Stromal cell of bone marrow (primary cell): ENCODE results near the gene SRSF8.
A peak's percentile ranks its signal among the peaks of the same experiment; 100 is the strongest.

Experiments
- DNase-seq: peaks from one replicate; pipeline ENCODE4 v3.0.0-alpha.2; 2012; ENCODE audit warnings: low read depth

The SRSF8 gene

GRCh38 chr11:95070471-95070870 is 3.8 kb downstream of the SRSF8 start:
- no peak for DNase-seq

GRCh38 chr11:95072948-95073347 is 6.2 kb downstream of the SRSF8 start:
- DNase-seq: no peak

GRCh38 chr11:95074792-95075563 is 8.3 kb downstream of the SRSF8 start:
- no peak for DNase-seq

- peak; percentile 75 for DNase-seq
Observed at GRCh38 chr11:95076416-95076815, 9.7 kb downstream of the SRSF8 start.

GRCh38 chr11:95076981-95077380 is 10.3 kb downstream of the SRSF8 start:
- DNase-seq: no peak

GRCh38 chr11:95078526-95078925 is 11.8 kb downstream of the SRSF8 start:
- DNase-seq: no peak

- DNase-seq: no peak
Observed at GRCh38 chr11:95081010-95081409, 14.3 kb downstream of the SRSF8 start.

GRCh38 chr11:95081412-95081811 is 14.7 kb downstream of the SRSF8 start:
- DNase-seq: no peak

- no peak for DNase-seq
Observed at GRCh38 chr11:95082576-95083001, 15.9 kb downstream of the SRSF8 start.

GRCh38 chr11:95084509-95084908 is 17.8 kb downstream of the SRSF8 start:
- DNase-seq: no peak

- no peak for DNase-seq
Observed at GRCh38 chr11:95085117-95085816, 18.5 kb downstream of the SRSF8 start.

- no peak for DNase-seq
Observed at GRCh38 chr11:95086151-95086550, 19.4 kb downstream of the SRSF8 start.

- no peak for DNase-seq
Observed at GRCh38 chr11:95086836-95087570, 20.3 kb downstream of the SRSF8 start.

GRCh38 chr11:95088946-95089619 is 22.4 kb downstream of the SRSF8 start:
- no peak for DNase-seq

GRCh38 chr11:95089620-95090542 is 23.2 kb downstream of the SRSF8 start, which contains the start of gene ENDOD1:
Gene ENDOD1 (plus strand): TSS chr11:95089846. CDS start chr11:95089928, 82 bp downstream.
- DNase-seq: peak; percentile 76

GRCh38 chr11:95091663-95092180 is 25.0 kb downstream of the SRSF8 start:
- DNase-seq: no peak

- no peak for DNase-seq
Observed at GRCh38 chr11:95092549-95093324, 26.0 kb downstream of the SRSF8 start.

GRCh38 chr11:95093548-95093947 is 26.8 kb downstream of the SRSF8 start:
- no peak for DNase-seq

GRCh38 chr11:95095858-95096587 is 29.3 kb downstream of the SRSF8 start:
- no peak for DNase-seq
